Left lung (tissue), 10 donors: ENCODE data around the gene CACNA2D3. TPM values are rescaled to one million over a fixed set of nuclear protein-coding genes. Genes with fewer than 3 reads are reported as not detected.

Experiments used
- ATAC-seq: fragments of 200-7000 bp; cut with Tn5 transposase; one replicate; pipeline ENCODE4 v1.9.1; 2020; ENCODE audit warnings: moderate library complexity
- DNase-seq, 4 donors: peaks; one replicate each; pipeline ENCODE4 v3.0.0-alpha.2; 2013 to 2020
- H3K27ac ChIP-seq, 2 donors: fragments of 200-600 bp; sonication (generic) in 1 of 2; one replicate each; pipeline versions ENCODE4 v1.5.0 to v1.8.0; 2020 to 2021
- H3K27me3 ChIP-seq, 2 donors: fragments of 200-600 bp; sonication (generic) in 1 of 2; one replicate each; pipeline versions ENCODE4 v1.5.0 to v1.8.0; 2020 to 2021
- H3K36me3 ChIP-seq, 2 donors: fragments of 200-600 bp; sonication (generic) in 1 of 2; one replicate each; pipeline versions ENCODE4 v1.5.0 to v1.8.0; 2020 to 2021
- H3K4me1 ChIP-seq, 2 donors: fragments of 200-600 bp; one replicate each; pipeline ENCODE4 v1.8.0; 2021
- H3K4me3 ChIP-seq, 2 donors: fragments of 200-600 bp; sonication (generic) in 1 of 2; one replicate each; pipeline versions ENCODE4 v1.5.0 to v1.8.0; 2020 to 2021; ENCODE audit warnings: mild to moderate bottlenecking in 1 of 2
- H3K9me3 ChIP-seq, 2 donors: fragments of 200-600 bp; sonication (generic) in 1 of 2; one replicate each; pipeline versions ENCODE4 v1.5.0 to v1.8.0; 2020 to 2021
- intact Hi-C, 2 donors: fragments of 100-400 bp; cut with DNase I; formaldehyde crosslinking; loops; one replicate each; pipeline versions ENCODE4 v1.11.2 to v1.14.2; 2022
- polyA plus RNA-seq, 6 donors: library from polyadenylated mRNA; unstranded; fragments of 120-200 nt; gene quantifications; one replicate each; pipeline ENCODE4 v1.2.1, GENCODE V29; 2013; ENCODE audit not compliant: insufficient read length in 6 of 6
- total RNA-seq, 2 donors: library from RNA; stranded (reverse); fragmentation: NEBNext Ultra II Directional; extraction: Animal tissue kit (Norgen Biotek cat#: 25700); gene quantifications; one replicate each; pipeline ENCODE4 v1.2.1, GENCODE V29; 2021
- TF ChIP-seq, protein P1 (sequence below), 2 donors: fragments of 200-600 bp; sonication (generic) in 1 of 2; IDR thresholded peaks; one replicate each; pipeline versions ENCODE4 v1.5.0 to v1.8.0; 2021; ENCODE audit warnings: antibody characterized with exemption in 2 of 2
- donor health status: DM: no; HTN: yes; CAD: no.
- donor health status: DM: no; HTN: no; CAD: no.

Gene CACNA2D3
- total and polyA plus RNA-seq, 8 donors: 1.1 to 2.7 (median 1.5) TPM

DNA sequence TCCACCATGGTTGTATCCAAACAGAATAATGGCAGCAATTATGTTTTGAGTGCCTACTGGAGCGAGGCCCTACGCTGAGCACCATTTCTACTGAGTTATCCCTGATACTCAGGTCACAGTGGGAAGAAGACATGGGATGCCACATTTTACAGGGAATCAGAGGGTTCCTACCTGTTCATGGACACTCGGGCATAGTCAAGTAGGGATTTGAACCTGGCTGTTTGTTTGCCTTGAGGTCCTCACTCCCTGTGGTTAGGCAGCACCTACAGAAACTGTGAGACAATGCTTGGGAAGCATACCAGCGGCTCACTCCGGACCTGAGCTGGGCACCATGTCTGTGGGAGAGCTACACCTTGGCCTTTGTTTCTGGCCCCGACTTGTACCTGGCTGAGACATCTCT, 415.2 kb downstream of the CACNA2D3 start:
- intact Hi-C loops: no loop called here
- Histone ChIP-seq H3K4me3 (no peak overlapping the region), H3K27ac (no peak overlapping the region), H3K27me3 (no peaks in the 10 kb centered on the region), H3K4me1 (no peaks in the 10 kb centered on the region), H3K36me3 (no peaks in the 10 kb centered on the region), H3K9me3 (no peaks in the 10 kb centered on the region)
- ATAC-seq: no peak
- TF ChIP-seq, protein P1, sequence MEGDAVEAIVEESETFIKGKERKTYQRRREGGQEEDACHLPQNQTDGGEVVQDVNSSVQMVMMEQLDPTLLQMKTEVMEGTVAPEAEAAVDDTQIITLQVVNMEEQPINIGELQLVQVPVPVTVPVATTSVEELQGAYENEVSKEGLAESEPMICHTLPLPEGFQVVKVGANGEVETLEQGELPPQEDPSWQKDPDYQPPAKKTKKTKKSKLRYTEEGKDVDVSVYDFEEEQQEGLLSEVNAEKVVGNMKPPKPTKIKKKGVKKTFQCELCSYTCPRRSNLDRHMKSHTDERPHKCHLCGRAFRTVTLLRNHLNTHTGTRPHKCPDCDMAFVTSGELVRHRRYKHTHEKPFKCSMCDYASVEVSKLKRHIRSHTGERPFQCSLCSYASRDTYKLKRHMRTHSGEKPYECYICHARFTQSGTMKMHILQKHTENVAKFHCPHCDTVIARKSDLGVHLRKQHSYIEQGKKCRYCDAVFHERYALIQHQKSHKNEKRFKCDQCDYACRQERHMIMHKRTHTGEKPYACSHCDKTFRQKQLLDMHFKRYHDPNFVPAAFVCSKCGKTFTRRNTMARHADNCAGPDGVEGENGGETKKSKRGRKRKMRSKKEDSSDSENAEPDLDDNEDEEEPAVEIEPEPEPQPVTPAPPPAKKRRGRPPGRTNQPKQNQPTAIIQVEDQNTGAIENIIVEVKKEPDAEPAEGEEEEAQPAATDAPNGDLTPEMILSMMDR (IDR thresholded peaks at IDR 0.05): no peak
- DNase-seq: no peak

DNA sequence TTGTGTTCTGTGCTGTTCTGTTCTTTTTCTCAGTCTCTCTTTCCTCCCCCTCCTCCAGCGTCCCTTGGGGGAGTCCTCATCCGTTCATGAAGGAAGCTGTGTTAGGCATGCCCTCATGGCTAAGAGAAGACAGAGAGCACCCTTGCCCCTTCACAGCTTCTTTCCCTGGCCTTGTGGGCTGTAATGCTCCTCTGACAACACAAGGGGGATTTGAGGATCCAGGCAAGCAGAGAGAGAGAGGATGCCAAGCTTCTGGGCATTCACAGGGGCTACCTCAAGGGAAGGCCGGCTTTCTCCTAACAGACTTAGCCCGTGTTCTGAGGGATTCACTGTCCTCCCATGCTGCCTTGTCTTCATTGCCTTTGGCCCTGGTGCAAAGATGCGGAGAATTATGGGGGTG, 416.0 kb downstream of the CACNA2D3 start:
- Histone ChIP-seq H3K9me3 (no peaks in the 10 kb centered on the region), H3K27ac (no peak overlapping the region), H3K4me3 (no peak overlapping the region), H3K4me1 (no peaks in the 10 kb centered on the region), H3K27me3 (no peaks in the 10 kb centered on the region), H3K36me3 (no peaks in the 10 kb centered on the region)
- intact Hi-C loops: no loop called here
- no peak for DNase-seq
- TF ChIP-seq, protein P1 (IDR thresholded peaks at IDR 0.05): no peak
- no peak for ATAC-seq

DNA sequence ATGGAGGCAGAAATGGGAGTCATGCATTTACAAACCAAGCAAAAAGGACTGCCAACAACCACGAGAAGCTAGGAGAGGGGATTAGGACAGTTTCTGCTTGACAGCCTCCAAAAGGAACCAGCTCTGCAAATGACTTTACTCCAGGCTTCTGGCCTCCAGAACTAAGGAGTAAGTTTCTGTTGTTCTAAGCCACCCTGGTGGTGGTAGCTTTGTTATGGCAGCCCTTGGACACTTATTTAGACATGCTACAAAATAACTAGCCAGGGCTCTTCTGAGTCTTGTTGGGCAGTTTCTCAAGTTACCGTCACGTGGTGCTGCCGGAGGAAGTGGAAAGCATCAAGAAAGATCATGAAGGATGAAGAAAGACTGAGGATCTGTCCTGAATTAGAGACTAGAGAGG, 419.0 kb downstream of the CACNA2D3 start:
- DNase-seq: no peak

DNA sequence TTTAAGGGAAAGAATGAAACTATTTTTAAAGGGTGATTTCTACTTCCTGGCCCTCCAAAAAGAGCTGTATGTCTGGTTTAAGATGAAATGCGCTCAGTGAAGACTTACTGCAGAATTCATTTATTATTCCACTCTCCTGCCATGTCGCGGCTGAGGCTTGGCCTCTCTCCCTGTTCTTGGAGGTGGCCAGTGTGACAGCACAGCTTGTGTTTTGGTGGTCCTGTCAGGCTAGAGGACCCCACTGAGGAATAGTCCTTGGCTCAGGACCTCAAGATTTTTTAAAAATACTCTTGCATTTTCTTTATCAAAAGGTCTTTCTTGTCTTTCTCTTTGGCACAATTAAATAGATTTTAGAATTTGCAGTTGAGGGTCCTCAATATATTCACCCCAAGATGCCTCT, 421.1 kb downstream of the CACNA2D3 start:
- TF ChIP-seq, protein P1 (IDR thresholded peaks at IDR 0.05): no peak
- Histone ChIP-seq H3K4me1 (no peaks in the 10 kb centered on the region), H3K27ac (no peak overlapping the region), H3K36me3 (no peaks in the 10 kb centered on the region), H3K9me3 (no peaks in the 10 kb centered on the region), H3K27me3 (no peaks in the 10 kb centered on the region), H3K4me3 (no peak overlapping the region)
- DNase-seq (no peak), ATAC-seq (no peak)
- intact Hi-C loops: no loop called here

More for the DNA sequence above, 419.0 kb downstream of the CACNA2D3 start:
- Histone ChIP-seq H3K4me1 (no peaks in the 10 kb centered on the region), H3K27ac (no peak overlapping the region), H3K9me3 (no peaks in the 10 kb centered on the region), H3K36me3 (no peaks in the 10 kb centered on the region), H3K27me3 (no peaks in the 10 kb centered on the region), H3K4me3 (no peak overlapping the region)
- intact Hi-C loops: no loop called here
- TF ChIP-seq, protein P1 (IDR thresholded peaks at IDR 0.05): no peak
- no peak for ATAC-seq

DNA sequence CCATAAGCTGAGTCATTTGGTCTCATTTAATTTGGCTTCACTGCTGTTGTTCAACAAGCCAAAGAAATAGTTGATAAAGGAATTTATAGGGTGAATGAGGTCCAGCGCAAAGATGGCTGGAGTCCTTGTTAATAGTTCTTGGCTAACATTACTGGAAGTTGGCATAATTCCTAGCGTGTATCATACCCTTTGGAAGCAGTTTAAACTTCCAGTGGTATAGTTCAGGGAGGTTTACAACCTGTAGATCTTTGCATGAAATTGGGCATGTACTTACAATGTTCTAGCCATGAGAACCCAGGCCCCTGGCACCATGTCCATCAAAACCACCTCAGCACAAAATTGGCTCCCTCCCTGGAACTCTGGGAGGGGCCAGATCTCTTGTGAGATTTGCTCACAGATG, 424.7 kb downstream of the CACNA2D3 start:
- DNase-seq (no peak), ATAC-seq (no peak)
- Histone ChIP-seq H3K36me3 (no peaks in the 10 kb centered on the region), H3K4me1 (no peaks in the 10 kb centered on the region), H3K9me3 (no peaks in the 10 kb centered on the region), H3K27me3 (no peaks in the 10 kb centered on the region), H3K4me3 (no peak overlapping the region), H3K27ac (no peak overlapping the region)
- TF ChIP-seq, protein P1 (IDR thresholded peaks at IDR 0.05): no peak
- intact Hi-C loops: no loop called here
